Left colon (tissue), 2 donors: Measurements from ENCODE around the gene PHAF1. TPM values are rescaled to one million over a fixed set of nuclear protein-coding genes. Genes with fewer than 3 reads are reported as not detected.

ENCODE experiments used
- ATAC-seq: fragments of 200-7000 bp; cut with Tn5 transposase; one replicate; pipeline ENCODE4 v1.9.1; 2020; ENCODE audit warnings: mild to moderate bottlenecking, moderate library complexity
- DNase-seq, 2 donors: peaks; one replicate each; pipeline ENCODE4 v3.0.0-alpha.2; 2020
- intact Hi-C, 2 donors: fragments of 100-400 bp; cut with DNase I in 1 of 2; cut with micrococcal nuclease in 1 of 2; formaldehyde crosslinking; loops; one replicate each; pipeline versions ENCODE4 v1.11.2 to v1.14.0; 2022; cut with DNase I, micrococcal nuclease
- total RNA-seq, 2 donors: library from RNA; stranded (reverse); fragmentation: NEBNext Ultra II Directional; extraction: Animal tissue kit (Norgen Biotek cat#: 25700); gene quantifications; one replicate each; pipeline ENCODE4 v1.2.1, GENCODE V29; 2021
- donor health status: DM: no; HTN: no; CAD: no.
- donor health status: DM: yes; HTN: yes; CAD: no.

The PHAF1 gene
- total RNA-seq, 2 donors from 2014 or later: 11.3 to 13.9 TPM

GRCh38 chr16:67170168-67170948 lies 60.6 kb downstream of the PHAF1 start, which contains the start of gene NOL3:
Gene NOL3, plus strand, starts transcription at chr16:67170538.
- intact Hi-C loops: no loop called here
- ATAC-seq: peak; percentile 50
- DNase-seq: peak; percentile 88 to 90

GRCh38 chr16:67170949-67171649 lies 61.4 kb downstream of the PHAF1 start:
- no peak for ATAC-seq
- no peak for DNase-seq
- intact Hi-C loops: no loop called here

DNA sequence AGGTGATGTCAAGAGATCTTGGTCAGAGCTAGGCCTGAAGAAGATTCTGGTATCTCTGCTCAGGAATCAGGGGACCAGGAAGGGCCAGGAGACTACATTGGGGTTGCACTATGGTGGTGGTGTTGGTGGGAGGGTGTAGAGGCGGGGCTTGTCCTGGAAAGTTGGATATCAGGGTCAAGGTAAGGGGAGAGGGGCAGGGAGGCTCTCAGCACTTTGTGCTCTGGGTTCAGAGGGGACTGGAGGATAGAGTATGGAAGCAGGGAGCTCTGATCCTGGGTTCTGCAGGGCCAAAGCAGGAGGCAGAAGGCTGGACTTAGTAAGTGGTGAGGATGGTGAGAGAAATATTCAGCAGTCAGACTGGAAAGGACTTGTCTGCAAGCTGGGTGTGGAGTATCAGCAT lies 63.6 kb downstream of the PHAF1 start:
- ATAC-seq: no peak
- intact Hi-C loops: no loop called here
- DNase-seq: no peak

DNA sequence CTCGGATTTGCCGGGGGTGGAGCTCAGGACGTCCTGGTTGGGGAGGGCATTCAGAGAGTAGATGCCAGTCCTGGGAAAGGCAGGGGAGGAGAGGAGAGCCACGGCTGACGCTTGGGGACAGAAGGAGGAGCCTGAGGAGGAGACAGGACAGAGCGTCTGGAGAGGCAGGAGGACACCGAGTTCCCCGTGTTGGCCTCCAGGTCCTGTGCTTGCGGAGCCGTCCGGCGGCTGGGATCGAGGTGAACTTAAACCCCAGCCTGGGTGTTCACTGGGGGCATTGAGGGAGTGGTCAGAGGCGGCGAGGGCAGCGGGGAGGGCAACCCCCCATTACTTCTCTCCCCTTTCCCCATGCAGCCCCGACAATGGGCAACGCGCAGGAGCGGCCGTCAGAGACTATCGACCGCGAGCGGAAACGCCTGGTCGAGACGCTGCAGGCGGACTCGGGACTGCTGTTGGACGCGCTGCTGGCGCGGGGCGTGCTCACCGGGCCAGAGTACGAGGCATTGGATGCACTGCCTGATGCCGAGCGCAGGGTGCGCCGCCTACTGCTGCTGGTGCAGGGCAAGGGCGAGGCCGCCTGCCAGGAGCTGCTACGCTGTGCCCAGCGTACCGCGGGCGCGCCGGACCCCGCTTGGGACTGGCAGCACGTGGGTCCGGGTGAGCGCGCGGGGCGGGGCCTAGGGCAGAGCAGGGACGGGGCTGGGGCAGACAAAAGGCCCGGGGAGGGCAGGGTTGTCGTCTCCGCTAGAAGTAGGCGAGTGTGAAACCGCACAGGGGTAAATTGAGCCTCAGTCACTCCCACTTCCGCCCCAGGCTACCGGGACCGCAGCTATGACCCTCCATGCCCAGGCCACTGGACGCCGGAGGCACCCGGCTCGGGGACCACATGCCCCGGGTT lies 64.3 kb downstream of the PHAF1 start:
- ATAC-seq (peak; percentile 76), DNase-seq (peak; percentile 92 to 95)
- intact Hi-C loops: no loop called here

GRCh38 chr16:67174706-67175231 lies 65.0 kb downstream of the PHAF1 start:
- ATAC-seq (no peak), DNase-seq (no peak)
- intact Hi-C loops: no loop called here

- no peak for DNase-seq
- ATAC-seq: no peak
- intact Hi-C loops: no loop called here
These were observed 66.9 kb downstream of the PHAF1 start for GRCh38 chr16:67176662-67177061.

DNA sequence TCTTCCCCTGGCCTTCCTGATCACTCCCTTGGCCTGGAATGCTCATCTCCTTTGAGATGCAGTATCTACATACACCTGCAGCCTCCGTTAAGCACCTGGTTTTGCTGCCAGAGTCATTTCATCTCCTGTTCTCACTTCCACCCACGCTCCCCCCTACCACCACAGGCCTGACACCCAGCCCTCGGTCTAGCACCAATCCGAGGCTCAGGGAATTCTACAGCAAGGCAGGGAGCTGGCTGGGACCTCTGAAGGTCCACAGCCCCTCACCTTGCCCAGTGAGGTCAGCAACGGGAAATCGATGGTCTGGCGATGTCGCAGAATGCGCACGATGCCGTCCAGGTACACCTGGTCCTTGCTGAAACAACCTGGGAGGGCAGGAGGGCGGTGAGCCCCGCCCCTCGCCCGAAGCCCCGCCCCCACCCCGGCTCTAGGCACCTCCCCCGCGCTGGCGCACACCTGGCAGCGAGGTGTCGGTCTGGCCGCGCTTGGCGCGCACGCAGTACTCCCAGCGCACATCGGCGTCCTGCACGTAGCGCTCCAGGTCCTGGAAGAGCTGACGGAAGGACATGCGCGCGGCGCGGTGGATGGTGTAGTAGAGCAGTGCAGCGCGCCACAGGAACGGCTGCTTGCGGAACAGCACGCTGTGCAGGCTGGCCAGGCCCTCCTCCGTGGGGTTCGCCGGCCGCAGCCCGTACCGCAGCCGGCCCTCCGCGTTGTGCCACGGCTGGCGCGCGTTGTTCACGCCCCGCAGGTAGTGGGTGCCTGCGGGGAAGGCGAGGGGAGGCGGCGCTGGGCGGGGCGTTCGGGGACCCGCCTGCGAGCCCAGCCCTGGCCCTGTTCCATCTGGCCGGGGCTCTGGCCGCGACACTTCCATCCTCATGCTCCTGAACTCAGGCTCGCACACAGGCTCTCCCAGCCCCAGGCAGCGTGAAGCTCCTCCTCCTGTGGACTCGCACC lies 68.3 kb downstream of the PHAF1 start:
- DNase-seq: peak; percentile 86 to 88
- intact Hi-C loops: no loop called here
- ATAC-seq: peak; percentile 72

DNA sequence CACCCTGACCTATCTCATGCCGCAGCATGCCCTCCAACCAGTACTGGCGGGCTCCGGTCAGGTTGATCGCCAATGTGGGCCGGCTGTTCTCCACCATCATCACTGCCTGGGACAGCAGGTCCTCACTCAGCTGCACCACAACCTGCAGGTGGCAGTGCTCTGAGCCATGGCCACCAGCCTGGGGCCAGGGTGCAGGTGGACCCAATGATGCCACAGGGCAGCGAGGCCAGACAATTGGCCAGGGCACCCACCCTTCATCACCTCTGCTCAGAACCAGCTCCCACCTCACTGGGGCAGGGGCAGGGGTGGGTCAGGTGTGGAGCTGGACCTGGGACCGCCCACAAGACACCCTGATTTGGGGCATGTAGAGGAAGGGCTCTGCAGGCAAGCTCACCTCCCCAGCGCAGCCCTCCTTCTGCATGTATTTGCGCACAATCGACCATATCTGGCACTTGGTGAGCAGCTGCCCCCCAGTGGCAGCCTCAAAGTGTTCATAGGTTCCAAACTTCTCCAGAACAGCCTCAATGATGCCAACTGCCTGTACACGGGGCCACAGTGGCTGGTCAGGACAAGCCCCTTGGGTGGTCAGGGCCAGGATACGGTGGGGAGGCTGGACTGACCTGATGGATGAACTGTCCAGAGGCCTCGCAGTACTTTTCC lies 69.8 kb downstream of the PHAF1 start:
- no peak for DNase-seq
- intact Hi-C loops: no loop called here
- no peak for ATAC-seq

DNA sequence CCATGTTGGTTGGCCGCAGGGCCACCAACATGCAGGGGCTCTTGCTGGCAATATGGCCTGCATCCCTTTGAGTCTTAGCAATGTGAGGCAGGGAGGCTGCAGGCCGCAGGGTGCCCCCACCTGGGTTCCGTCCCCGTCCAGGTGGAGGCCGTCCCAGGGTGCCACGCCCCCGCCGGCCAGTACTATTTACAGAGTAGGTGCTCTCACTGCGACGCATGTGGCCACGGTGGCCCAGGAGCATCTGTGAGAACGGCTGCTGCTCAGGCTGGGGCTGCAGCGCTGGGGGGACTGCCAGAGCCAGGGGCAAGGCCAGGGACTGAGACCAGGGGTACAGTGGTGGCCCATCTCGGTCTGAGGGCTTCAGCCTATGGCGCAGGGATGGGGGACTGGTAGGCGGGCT lies 70.4 kb downstream of the PHAF1 start:
- intact Hi-C loops: no loop called here
- DNase-seq (no peak), ATAC-seq (no peak)

DNA sequence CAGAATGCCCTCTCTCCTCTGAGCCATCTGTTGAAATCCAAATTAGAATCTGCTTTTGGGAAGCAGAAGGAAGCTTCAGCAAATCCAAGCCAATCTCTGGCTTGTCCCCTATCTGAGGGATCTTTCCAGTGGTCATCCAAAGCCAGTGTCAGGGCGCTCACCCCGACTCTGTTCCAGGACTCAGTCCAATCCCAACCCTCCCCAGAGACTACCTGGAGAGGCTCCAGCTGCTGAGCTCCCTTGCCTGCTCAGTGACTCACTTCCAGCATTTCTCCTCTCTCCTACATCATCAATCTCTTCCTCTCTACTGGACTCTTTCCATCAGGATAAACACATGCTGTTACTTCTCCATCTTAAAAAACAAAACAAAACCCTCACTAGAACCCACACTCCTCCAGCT lies 71.6 kb downstream of the PHAF1 start:
- intact Hi-C loops: no loop called here
- no peak for DNase-seq
- ATAC-seq: no peak

- DNase-seq (no peak), ATAC-seq (no peak)
- intact Hi-C loops: no loop called here
These were observed 72.5 kb downstream of the PHAF1 start for GRCh38 chr16:67182288-67182687.

DNA sequence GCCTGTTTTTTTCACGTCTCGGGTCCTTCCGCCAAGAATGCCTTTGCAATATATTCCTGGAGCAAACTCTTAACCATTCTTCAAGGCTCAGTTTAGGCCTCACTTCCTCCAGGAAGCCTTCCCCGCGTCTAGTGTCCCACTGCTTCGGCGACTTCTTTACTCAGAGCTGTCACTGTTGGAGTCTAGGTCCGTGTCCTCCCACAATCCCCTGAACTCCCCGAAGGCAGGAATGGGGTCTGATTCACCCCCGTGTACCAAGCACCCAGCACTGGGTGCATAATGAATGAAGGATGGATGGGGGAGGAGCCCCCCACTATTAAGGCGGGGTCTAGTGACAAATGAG lies 73.5 kb downstream of the PHAF1 start:
- DNase-seq (no peak), ATAC-seq (no peak)
- intact Hi-C loops: no loop called here

- intact Hi-C loops: no loop called here
- DNase-seq (peak; percentile 95 to 98), ATAC-seq (peak; percentile 87)
These were observed 74.1 kb downstream of the PHAF1 start, which contains the start of gene MATCAP1 for GRCh38 chr16:67183627-67184452. Gene MATCAP1, minus strand, starts transcription at chr16:67183963. Its CDS starts 3,353 bp downstream, at chr16:67180610.

- DNase-seq: no peak
- ATAC-seq: peak; percentile 33
- intact Hi-C loops: no loop called here
These were observed 74.8 kb downstream of the PHAF1 start for GRCh38 chr16:67184453-67184994.

DNA sequence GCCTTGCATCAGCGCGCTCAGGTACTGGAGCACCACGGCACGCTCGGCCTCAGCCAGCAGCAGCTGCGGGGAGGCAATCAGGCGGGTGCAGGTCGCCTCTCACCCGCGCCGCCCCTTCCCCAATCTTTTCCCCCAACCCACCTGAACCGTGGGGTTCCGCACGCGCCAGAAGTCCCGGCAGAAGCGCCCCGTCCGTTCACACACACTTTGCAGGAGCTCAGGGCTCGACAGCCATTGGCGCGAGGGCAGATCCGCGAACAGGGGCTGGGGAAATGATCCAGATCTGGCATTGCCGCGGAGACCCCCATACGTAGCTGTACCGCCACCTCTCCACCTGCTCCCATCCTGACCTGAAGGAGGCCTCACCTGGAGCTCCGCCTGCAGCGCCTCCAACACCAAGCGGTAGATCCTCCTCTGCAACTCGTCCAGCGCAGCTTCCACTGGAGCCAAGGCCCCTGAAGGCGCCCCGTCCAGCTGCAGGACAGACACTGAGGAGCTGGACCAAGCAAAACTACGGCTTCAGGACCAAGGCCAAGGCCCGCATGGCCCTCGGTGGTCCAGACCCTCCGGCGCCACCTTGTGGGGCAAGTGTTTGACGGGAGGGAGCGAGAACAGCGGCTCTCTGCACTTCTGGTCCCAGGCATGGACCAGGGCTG lies 75.4 kb downstream of the PHAF1 start:
- intact Hi-C loops: no loop called here
- ATAC-seq (peak; percentile 46), DNase-seq (peak; percentile 90 to 97)

GRCh38 chr16:67185651-67186134 lies 76.0 kb downstream of the PHAF1 start:
- no peak for ATAC-seq
- intact Hi-C loops: no loop called here
- no peak for DNase-seq
